HCT116 (cell line): ENCODE measurements around the gene SPDEF. TPM values are rescaled to one million over a fixed set of nuclear protein-coding genes. Genes with fewer than 3 reads are reported as not detected.

Source experiments
- ATAC-seq: fragments of 200-7000 bp; cut with Tn5 transposase; 2 replicates; pipeline ENCODE4 v1.9.1; 2020; ENCODE audit warnings: mild to moderate bottlenecking, moderate library complexity
- BruUV-seq: library from RNA; stranded (reverse); fragments of 400-500 nt; replicated peaks from 2 replicates; lab custom pipeline; 2021; lab: Mats Ljungman, UMichigan
- CTCF ChIA-PET: fragments of 300-600 bp; sonication (Branson Sonifier 250); formaldehyde crosslinking; loops from one replicate; lab custom pipeline; 2021; ENCODE audit warnings: antibody characterized with exemption; lab: Charles Lee
- POLR2A ChIA-PET: fragments of 300-600, 350-600 bp; sonication (Branson Sonifier 250); formaldehyde crosslinking; loops from one replicate; lab custom pipeline; 2021; ENCODE audit warnings: antibody characterized with exemption; lab: Charles Lee
- RAD21 ChIA-PET, 2 experiments: fragments of 300-600 bp; sonication (Branson Sonifier 250); formaldehyde crosslinking; loops; one replicate each; lab custom pipeline; 2023; ENCODE audit warnings: low total read pairs in 2 of 2; ENCODE audit not compliant: uncharacterized antibody in 2 of 2, unreplicated experiment in 2 of 2, low non-redundant PET in 1 of 2; lab: Charles Lee
- DNase-seq: peaks from one replicate; pipeline ENCODE4 v3.0.0-alpha.2; 2010; ENCODE audit warnings: low read depth, low spot score
- H2AFZ ChIP-seq: fragments of 200-600 bp; shearing (Covaris generic), sonication (generic); 2 replicates; pipeline ENCODE4 v1.6.1; 2017; ENCODE audit warnings: low read depth, mixed run types, mixed read lengths, antibody characterized with exemption, low read length; ENCODE audit not compliant: poor library complexity, severe bottlenecking
- H3K27ac ChIP-seq: 2 replicates; pipeline ENCODE4 v1.5.1; 2012; ENCODE audit warnings: low read depth, low read length
- H3K27me3 ChIP-seq: fragments of 200-600 bp; sonication (generic); 2 replicates; pipeline ENCODE4 v1.6.1; 2016; ENCODE audit warnings: mixed run types, low read length, mixed read lengths; ENCODE audit not compliant: insufficient read depth
- H3K36me3 ChIP-seq, 2 experiments: fragments of 200-500 bp in 1 of 2; fragments of 200-600 bp in 1 of 2; sonication (Bioruptor generic) in 1 of 2; sonication (generic) in 1 of 2; 2 replicates each; pipeline versions ENCODE4 v1.5.1 to v1.6.1; 2014 to 2016; ENCODE audit warnings: low read length in 2 of 2, inconsistent platforms in 1 of 2, mixed read lengths in 1 of 2, mixed run types in 1 of 2; ENCODE audit not compliant: insufficient read depth in 2 of 2, control insufficient read depth in 1 of 2
- H3K4me1 ChIP-seq, 2 experiments: fragments of 200-600 bp in 1 of 2; sonication (generic) in 1 of 2; 2 replicates each; pipeline versions ENCODE4 v1.5.1 to v1.6.1; 2012 to 2017; ENCODE audit warnings: low read length in 2 of 2, inconsistent platforms in 1 of 2, mild to moderate bottlenecking in 1 of 2, mixed read lengths in 1 of 2, mixed run types in 1 of 2, moderate library complexity in 1 of 2; ENCODE audit not compliant: insufficient read depth in 2 of 2, control insufficient read depth in 1 of 2
- H3K4me2 ChIP-seq: fragments of 200-600 bp; sonication (generic); 2 replicates; pipeline ENCODE4 v1.6.1; 2017; ENCODE audit warnings: mixed run types, low read length, mixed read lengths
- H3K4me3 ChIP-seq, 2 experiments: fragments of 200-600 bp in 1 of 2; sonication (generic) in 1 of 2; replicated peaks in 1 of 2; 2 replicates each; pipeline ENCODE4 v1.5.1; 2011 to 2016; ENCODE audit warnings: low read length in 2 of 2, control low read depth in 1 of 2, low read depth in 1 of 2, mild to moderate bottlenecking in 1 of 2, mixed read lengths in 1 of 2, mixed run types in 1 of 2
- H3K79me2 ChIP-seq: fragments of 200-600 bp; sonication (generic); 2 replicates; pipeline ENCODE4 v1.6.1; 2017; ENCODE audit warnings: mild to moderate bottlenecking, mixed run types, low read length, moderate library complexity, mixed read lengths; ENCODE audit not compliant: insufficient read depth
- H3K9ac ChIP-seq: fragments of 200-600 bp; sonication (generic); 2 replicates; pipeline ENCODE4 v1.6.1; 2016; ENCODE audit warnings: low read length, mixed read lengths
- H3K9me2 ChIP-seq: fragments of 200-600 bp; sonication (generic), shearing (Covaris generic); 2 replicates; pipeline ENCODE4 v1.6.1; 2017; ENCODE audit warnings: mixed run types, mild to moderate bottlenecking, moderate library complexity; ENCODE audit not compliant: insufficient read depth
- H3K9me3 ChIP-seq, 2 experiments: fragments of 200-500 bp in 1 of 2; fragments of 200-600 bp in 1 of 2; sonication (Bioruptor generic) in 1 of 2; sonication (generic) in 1 of 2; 2 replicates each; pipeline ENCODE4 v1.6.1; 2014 to 2017; ENCODE audit warnings: low read length in 2 of 2, mixed read lengths in 2 of 2, inconsistent platforms in 1 of 2, low read depth in 1 of 2, mild to moderate bottlenecking in 1 of 2, mixed run types in 1 of 2, moderate library complexity in 1 of 2; ENCODE audit not compliant: control insufficient read depth in 1 of 2, insufficient read depth in 1 of 2
- H4K20me1 ChIP-seq: fragments of 200-600 bp; sonication (generic), shearing (Covaris generic); 2 replicates; pipeline ENCODE4 v1.6.1; 2017; ENCODE audit warnings: mixed run types, mild to moderate bottlenecking, moderate library complexity; ENCODE audit not compliant: insufficient read depth
- CBX3 ChIP-seq: IDR thresholded peaks from 2 replicates; pipeline ENCODE4 v1.6.1; 2012; ENCODE audit warnings: low read depth
- EZH2 ChIP-seq: fragments of 200-600 bp; sonication (generic); IDR thresholded peaks from 2 replicates; pipeline ENCODE4 v1.6.1; 2017; ENCODE audit warnings: antibody characterized with exemption, mixed run types
- EZH2phosphoT487 ChIP-seq: fragments of 200-600 bp; IDR thresholded peaks from 2 replicates; pipeline ENCODE4 v1.6.1; 2018; ENCODE audit warnings: antibody characterized with exemption, borderline replicate concordance
- POLR2A ChIP-seq: IDR thresholded peaks from 2 replicates; pipeline ENCODE4 v1.7.0; 2011; ENCODE audit warnings: borderline replicate concordance; ENCODE audit not compliant: insufficient read depth, insufficient read length; ENCODE audit errors: extremely low read depth
- RAD21 ChIP-seq: IDR thresholded peaks from 2 replicates; pipeline ENCODE4 v1.6.1; 2012; ENCODE audit warnings: low read depth, mild to moderate bottlenecking
- ZNF274 ChIP-seq: fragments of 200-500 bp; sonication (Bioruptor generic); IDR thresholded peaks from 2 replicates; pipeline ENCODE4 v1.6.1; 2014; ENCODE audit warnings: mild to moderate bottlenecking, low read depth, low read length, inconsistent platforms
- intact Hi-C: fragments of 100-400 bp; cut with micrococcal nuclease; formaldehyde crosslinking; loops from 2 replicates; pipeline ENCODE4 v1.10.0; 2022
- total RNA-seq: library from RNA; stranded (reverse); gene quantifications from one replicate; pipeline ENCODE4 v1.2.1, GENCODE V29; 2021; ENCODE audit not compliant: unreplicated experiment
- TF ChIP-seq, protein P1 (sequence below): IDR thresholded peaks from 2 replicates; pipeline ENCODE4 v1.6.1; 2011; ENCODE audit warnings: mild to moderate bottlenecking, low read length, moderate library complexity; ENCODE audit not compliant: insufficient replicate concordance; ENCODE audit errors: extremely low read depth

Gene SPDEF
- total RNA-seq, 1 experiment from 2014 or later, result 0.39 TPM

DNA sequence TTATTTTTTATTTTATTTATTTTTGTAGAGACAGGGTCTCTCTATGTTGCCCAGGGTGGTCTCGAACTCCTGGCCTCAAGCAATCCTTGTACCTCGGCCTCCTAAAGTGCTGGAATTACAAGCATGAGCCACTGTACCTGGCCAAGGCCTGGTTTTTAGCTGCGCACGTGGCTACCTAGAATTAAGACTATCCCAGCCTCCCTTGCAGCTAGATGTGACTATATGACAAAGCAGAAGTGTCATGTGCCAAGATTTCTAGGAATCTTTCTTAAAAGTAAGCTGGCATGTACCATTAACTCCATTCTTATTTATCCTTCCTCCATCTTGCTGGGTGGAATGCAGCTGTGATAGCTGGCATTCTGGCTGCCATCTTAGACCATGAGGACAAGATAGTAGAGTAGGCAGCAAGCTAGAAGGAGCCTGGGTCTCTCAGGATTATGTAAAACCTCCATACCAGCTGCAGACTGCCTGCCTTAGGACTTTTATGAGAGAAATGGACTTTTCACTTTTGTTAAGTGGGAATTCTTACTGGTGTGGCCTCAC is 2.1 kb upstream of the SPDEF start:
- intact Hi-C loops, result no loop called here
- H3K9me2 ChIP-seq, result no peaks in the 10 kb centered on the region
- no peak overlapping the region for H3K9ac ChIP-seq
- no peaks in the 10 kb centered on the region for H3K79me2 ChIP-seq
- ChIA-PET CTCF (no interaction called here), RAD21 (no interaction called here), POLR2A (no interaction called here)
- H3K9me3 ChIP-seq, result peaks cover 0 to 6% of the 10 kb centered on the region in 2 experiments; a peak in 1 of 4 replicates
- no peak overlapping the region for H3K4me3 ChIP-seq
- H3K27ac ChIP-seq, result no peak overlapping the region
- H3K4me2 ChIP-seq, result no peak overlapping the region
- H3K27me3 ChIP-seq, result no peaks in the 10 kb centered on the region
- H3K36me3 ChIP-seq, result no peaks in the 10 kb centered on the region
- H3K4me1 ChIP-seq, result peaks cover 0 to 11% of the 10 kb centered on the region in 2 experiments; a peak in 2 of 4 replicates
- H4K20me1 ChIP-seq, result no peaks in the 10 kb centered on the region
- no peak for DNase-seq
- no peak for ATAC-seq
- BruUV-seq, result no TSS peak
- TF ChIP-seq, protein P1, sequence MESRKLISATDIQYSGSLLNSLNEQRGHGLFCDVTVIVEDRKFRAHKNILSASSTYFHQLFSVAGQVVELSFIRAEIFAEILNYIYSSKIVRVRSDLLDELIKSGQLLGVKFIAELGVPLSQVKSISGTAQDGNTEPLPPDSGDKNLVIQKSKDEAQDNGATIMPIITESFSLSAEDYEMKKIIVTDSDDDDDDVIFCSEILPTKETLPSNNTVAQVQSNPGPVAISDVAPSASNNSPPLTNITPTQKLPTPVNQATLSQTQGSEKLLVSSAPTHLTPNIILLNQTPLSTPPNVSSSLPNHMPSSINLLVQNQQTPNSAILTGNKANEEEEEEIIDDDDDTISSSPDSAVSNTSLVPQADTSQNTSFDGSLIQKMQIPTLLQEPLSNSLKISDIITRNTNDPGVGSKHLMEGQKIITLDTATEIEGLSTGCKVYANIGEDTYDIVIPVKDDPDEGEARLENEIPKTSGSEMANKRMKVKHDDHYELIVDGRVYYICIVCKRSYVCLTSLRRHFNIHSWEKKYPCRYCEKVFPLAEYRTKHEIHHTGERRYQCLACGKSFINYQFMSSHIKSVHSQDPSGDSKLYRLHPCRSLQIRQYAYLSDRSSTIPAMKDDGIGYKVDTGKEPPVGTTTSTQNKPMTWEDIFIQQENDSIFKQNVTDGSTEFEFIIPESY, result no peak
- TF ChIP-seq EZH2phosphoT487, result no peak
- TF ChIP-seq, all 23 proteins: peak for 0
- H2AFZ ChIP-seq, result no peak overlapping the region

DNA sequence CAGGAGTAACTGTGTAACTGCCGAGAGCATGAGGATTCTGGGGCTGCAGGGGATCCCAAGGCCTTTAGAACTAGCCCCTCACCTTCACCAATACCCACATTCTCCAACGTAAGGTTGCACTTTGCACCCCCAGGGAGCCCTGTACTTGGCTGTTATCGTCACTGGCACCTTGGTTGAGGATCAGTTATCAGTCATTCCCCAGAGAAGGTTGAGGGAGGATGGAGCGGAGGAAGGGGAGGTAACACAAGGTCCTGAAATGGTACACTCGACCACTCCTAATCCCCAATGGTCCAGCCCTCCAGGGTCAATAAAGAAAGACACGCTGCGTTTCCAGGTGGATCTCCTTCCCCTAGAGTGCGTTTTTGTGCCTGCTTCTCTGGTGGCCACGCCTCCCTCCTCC is 1.1 kb upstream of the SPDEF start:
- no peak overlapping the region for H3K9ac ChIP-seq
- no peak overlapping the region for H3K4me3 ChIP-seq
- POLR2A ChIA-PET, result no interaction called here
- H4K20me1 ChIP-seq, result no peaks in the 10 kb centered on the region
- TF ChIP-seq EZH2 (no peak), RAD21 (no peak), ZNF274 (no peak), CBX3 (no peak), POLR2A (no peak)
- intact Hi-C loops, result no loop called here
- CTCF ChIA-PET, result no interaction called here
- no peaks in the 10 kb centered on the region for H3K9me2 ChIP-seq
- RAD21 ChIA-PET, result no interaction called here
- H3K27me3 ChIP-seq, result no peaks in the 10 kb centered on the region
- H2AFZ ChIP-seq, result no peak overlapping the region
- no peak overlapping the region for H3K4me2 ChIP-seq
- peaks cover 0 to 6% of the 10 kb centered on the region in 2 experiments; a peak in 1 of 4 replicates for H3K9me3 ChIP-seq
- H3K36me3 ChIP-seq, result no peaks in the 10 kb centered on the region
- peaks cover 0 to 11% of the 10 kb centered on the region in 2 experiments; a peak in 2 of 4 replicates for H3K4me1 ChIP-seq
- H3K79me2 ChIP-seq, result no peaks in the 10 kb centered on the region
- BruUV-seq, result no TSS peak
- no peak overlapping the region for H3K27ac ChIP-seq
- DNase-seq (no peak), ATAC-seq (no peak)
